Measurements from ENCODE around the gene APEH. TPM values are rescaled to one million over a fixed set of nuclear protein-coding genes. Genes with fewer than 3 reads are reported as not detected.

Gene APEH
- total RNA-seq (10 to 100 TPM; 41.2 to 57.3 (median 49.3) TPM), polyA plus RNA-seq (10 to 100 TPM; 26.1 to 39.3 TPM)

DNA sequence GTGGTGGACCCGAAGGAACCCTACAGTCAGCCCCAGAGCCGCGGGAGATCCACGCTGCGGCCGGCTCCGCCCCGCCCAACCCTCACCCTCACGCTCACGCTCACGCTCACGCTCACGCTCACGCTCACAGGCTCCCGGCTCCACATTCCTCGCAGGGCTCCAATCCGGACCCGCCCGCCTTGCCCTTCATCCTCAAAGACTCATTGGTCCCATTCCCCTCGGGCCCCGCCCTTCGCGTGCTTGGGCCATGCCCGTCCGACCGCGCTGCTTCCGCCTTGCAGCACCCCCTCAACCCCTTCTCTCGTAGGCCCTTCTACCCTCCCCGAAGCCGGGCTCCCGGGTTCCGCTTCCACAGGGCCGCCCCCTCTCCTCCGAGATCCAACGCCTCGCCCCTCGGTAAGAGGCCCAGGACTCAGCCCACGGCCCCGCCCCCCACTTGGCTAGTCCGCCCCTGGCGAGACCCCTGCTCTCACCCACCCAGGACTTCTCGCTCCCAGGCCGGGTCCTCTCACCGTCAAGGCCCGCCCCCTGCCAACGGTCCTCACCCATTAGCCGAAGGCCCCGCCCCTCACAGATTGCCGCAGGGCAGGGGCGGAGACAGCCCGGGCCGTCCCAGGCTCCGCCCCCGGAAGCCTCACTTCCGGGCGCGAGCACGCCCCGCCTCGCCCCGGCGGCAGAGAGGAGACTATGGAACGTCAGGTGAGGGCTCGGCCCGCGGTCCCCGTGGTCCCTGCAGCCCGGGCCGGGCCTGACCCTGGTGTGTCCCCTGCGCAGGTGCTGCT lies at the start of gene APEH:
APEH (plus strand) TSS at position 637 of the 782 bp plus-strand sequence; CDS start at position 688, 51 bp downstream.
- peak within 1 kb of the TSS; percentile 66 to 98 (median 92) for H3K4me3 ChIP-seq
- peaks cover 5 to 15% (median 6%) of the 10 kb centered on the region in 3 donors for H3K4me1 ChIP-seq
- H3K36me3 ChIP-seq: peaks cover 0 to 11% (median 6%) of the 10 kb centered on the region in 3 donors
- H3K9me3 ChIP-seq: no peaks in the 10 kb centered on the region
- FAIRE-seq: no peak
- peak; percentile 90 to 96 (median 92) for ATAC-seq
- DNase-seq: peak; percentile 95 to 98 (median 96)
- no peaks in the 10 kb centered on the region for H3K27me3 ChIP-seq
- H3K27ac ChIP-seq: peak within 1 kb of the TSS; percentile 86 to 93 (median 90)
- TF ChIP-seq, protein P1, sequence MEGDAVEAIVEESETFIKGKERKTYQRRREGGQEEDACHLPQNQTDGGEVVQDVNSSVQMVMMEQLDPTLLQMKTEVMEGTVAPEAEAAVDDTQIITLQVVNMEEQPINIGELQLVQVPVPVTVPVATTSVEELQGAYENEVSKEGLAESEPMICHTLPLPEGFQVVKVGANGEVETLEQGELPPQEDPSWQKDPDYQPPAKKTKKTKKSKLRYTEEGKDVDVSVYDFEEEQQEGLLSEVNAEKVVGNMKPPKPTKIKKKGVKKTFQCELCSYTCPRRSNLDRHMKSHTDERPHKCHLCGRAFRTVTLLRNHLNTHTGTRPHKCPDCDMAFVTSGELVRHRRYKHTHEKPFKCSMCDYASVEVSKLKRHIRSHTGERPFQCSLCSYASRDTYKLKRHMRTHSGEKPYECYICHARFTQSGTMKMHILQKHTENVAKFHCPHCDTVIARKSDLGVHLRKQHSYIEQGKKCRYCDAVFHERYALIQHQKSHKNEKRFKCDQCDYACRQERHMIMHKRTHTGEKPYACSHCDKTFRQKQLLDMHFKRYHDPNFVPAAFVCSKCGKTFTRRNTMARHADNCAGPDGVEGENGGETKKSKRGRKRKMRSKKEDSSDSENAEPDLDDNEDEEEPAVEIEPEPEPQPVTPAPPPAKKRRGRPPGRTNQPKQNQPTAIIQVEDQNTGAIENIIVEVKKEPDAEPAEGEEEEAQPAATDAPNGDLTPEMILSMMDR (IDR thresholded peaks at IDR 0.05): no peak
- intact Hi-C loops (cut with DNase I): loop anchor here in 1 of 3 donors (5.0 kb wide), 1 partner anchor 137 kb away; no protein-coding TSS in a partner anchor
- WGBS, 2 donors: 0% methylated on average over 58 to 71 of the region's 71 CpGs

DNA sequence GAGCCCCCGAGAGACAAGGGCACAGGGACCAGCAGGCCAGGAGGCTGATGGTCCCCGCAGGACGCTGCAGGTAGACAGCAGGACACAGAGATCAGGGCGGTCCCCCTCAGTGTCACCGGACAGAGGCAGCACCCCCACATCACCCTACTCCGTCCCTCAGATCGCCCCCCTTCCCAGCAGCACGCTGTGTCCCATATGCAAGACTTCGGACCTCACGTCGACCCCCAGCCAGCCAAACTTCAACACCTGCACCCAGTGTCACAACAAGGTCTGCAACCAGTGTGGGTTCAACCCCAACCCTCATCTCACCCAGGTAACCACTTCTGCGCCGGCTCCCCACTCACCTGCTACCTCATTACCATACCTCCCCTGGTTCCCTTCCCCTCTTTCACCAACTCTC lies 49.1 kb upstream of the APEH start:
- Histone ChIP-seq H3K4me1 (no peaks in the 10 kb centered on the region), H3K4me3 (no peak overlapping the region), H3K36me3 (no peaks in the 10 kb centered on the region), H3K27me3 (no peaks in the 10 kb centered on the region), H3K9me3 (no peaks in the 10 kb centered on the region), H3K27ac (no peak overlapping the region)
- no peak for FAIRE-seq
- 89 to 94% methylated on average over 13 of the region's 13 CpGs for WGBS, 2 donors
- no peak for DNase-seq
- TF ChIP-seq, protein P1 (IDR thresholded peaks at IDR 0.05): no peak
- no peak for ATAC-seq
- intact Hi-C loops (cut with DNase I): no loop called here

DNA sequence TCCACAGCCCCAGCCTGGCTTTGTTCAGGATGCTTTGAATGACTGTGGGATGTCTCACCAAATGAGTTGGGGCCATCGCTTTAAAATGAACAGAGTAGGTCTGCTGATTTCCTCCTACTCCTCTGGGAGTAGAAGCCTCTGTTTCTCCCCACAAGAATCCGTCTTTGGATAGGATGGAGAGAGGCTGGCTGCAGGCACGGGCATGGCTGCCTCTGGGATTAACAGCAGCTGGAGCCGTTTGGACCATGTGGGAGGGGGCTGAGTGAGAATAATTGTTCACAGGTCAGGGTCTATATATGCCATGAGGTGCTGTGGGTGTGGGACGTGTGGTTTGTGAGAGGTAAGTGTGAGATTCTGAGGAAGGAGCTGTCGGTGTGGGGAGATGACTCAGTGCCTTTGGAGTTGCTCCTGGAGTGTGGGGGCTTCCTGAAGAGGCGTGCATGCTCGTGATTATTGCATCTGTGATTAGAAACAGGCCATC lies 48.0 kb upstream of the APEH start:
- no peaks in the 10 kb centered on the region for H3K9me3 ChIP-seq
- no peaks in the 10 kb centered on the region for H3K4me1 ChIP-seq
- TF ChIP-seq, protein P1 (IDR thresholded peaks at IDR 0.05): no peak
- no peak overlapping the region for H3K4me3 ChIP-seq
- intact Hi-C loops (cut with DNase I): no loop called here
- no peak for DNase-seq
- WGBS, 2 donors: 54 to 65% methylated on average over 8 of the region's 8 CpGs
- no peaks in the 10 kb centered on the region for H3K36me3 ChIP-seq
- FAIRE-seq: no peak
- H3K27ac ChIP-seq: no peak overlapping the region
- H3K27me3 ChIP-seq: no peaks in the 10 kb centered on the region
- peak in 1 of 4 donors; percentile 50 for ATAC-seq

DNA sequence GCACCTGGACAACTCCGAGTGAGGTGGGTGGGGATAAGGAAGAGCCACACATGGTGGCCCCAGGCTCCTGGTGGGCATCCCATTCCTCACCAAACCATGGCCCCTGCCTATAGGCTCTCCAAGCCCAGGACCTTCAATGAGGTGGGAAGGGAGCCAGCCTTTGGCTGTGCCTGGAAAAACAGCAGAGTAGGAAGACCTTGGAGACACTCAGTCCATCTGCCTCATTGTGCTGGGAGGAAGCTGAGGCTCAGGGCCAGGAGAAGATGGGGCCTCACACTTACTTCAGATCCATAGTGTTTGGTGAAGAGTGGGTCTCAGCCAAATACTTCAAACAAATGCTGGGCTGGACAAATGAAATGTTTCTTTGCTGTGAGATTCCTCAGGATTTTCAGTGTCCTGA lies 47.4 kb upstream of the APEH start:
- H3K27ac ChIP-seq: no peak overlapping the region
- intact Hi-C loops (cut with DNase I): no loop called here
- H3K4me3 ChIP-seq: no peak overlapping the region
- H3K9me3 ChIP-seq: no peaks in the 10 kb centered on the region
- H3K27me3 ChIP-seq: no peaks in the 10 kb centered on the region
- WGBS, 2 donors: 81 to 100% methylated on average over 1 of the region's 1 CpG
- DNase-seq: no peak
- H3K36me3 ChIP-seq: no peaks in the 10 kb centered on the region
- ATAC-seq: no peak
- H3K4me1 ChIP-seq: no peaks in the 10 kb centered on the region
- no peak for FAIRE-seq
- TF ChIP-seq, protein P1 (IDR thresholded peaks at IDR 0.05): no peak

DNA sequence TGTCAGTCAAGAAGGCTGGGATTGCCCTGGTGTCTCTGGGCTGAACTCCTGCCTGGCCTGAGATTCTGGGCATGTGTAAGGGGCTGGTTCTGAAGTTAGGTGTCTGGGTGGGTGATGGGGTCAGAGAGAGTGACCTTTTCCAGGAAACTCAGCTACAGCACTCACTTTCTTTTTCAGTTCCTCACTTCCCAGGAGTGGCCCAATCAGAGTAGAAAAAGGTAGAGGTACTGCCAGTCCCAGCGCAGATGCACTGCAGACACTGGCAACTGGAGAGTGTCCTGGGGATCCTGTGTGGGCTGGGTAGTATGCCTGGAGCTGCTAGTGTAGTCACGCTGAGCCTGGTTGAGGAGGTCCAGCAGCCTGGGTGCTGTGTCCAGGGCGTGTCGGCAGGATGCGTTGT lies 46.5 kb upstream of the APEH start:
- no peak for FAIRE-seq

More for the DNA sequence above, 46.5 kb upstream of the APEH start:
- H3K36me3 ChIP-seq: no peaks in the 10 kb centered on the region
- no peak for ATAC-seq
- intact Hi-C loops (cut with DNase I): no loop called here
- no peaks in the 10 kb centered on the region for H3K9me3 ChIP-seq
- no peaks in the 10 kb centered on the region for H3K4me1 ChIP-seq
- no peak overlapping the region for H3K4me3 ChIP-seq
- H3K27ac ChIP-seq: no peak overlapping the region
- TF ChIP-seq, protein P1 (IDR thresholded peaks at IDR 0.05): no peak
- WGBS, 2 donors: 80 to 90% methylated on average over 5 of the region's 5 CpGs
- H3K27me3 ChIP-seq: no peaks in the 10 kb centered on the region
- no peak for DNase-seq
